ENCODE data around the gene AGPAT1. TPM values are rescaled to one million over a fixed set of nuclear protein-coding genes. Genes with fewer than 3 reads are reported as not detected.
A peak's percentile ranks its signal among the peaks of the same experiment; 100 is the strongest.

Gene AGPAT1
- total RNA-seq, 2 donors from 2014 or later: 22.7 to 54.2 TPM

DNA sequence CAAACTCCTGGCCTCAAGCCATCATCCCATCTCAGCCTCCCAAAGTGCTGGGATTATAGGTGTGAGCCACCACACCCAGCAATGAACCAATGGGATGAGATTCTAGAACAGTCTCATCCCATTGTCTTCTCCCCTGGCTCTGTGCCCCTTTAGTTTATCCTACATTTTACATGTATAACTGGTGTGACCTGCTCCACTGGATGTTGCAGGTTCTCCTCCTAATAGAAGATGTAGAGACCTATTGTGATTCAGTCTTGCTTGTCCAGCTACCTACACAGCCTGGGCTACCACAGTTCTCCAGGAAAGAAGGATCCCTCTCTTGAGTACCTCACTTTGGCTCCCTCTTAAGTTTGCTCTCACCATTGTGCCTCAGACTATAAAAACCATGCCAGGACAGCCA, 43.8 kb downstream of the AGPAT1 start:
- H3K4me1 Mint-ChIP-seq: peaks cover 13% of the 10 kb centered on the region
- no peak overlapping the region for H3K27ac Mint-ChIP-seq
- H3K9me3 ChIP-seq (ENCODE audit: control insufficient read depth, low read length, poor library complexity, severe bottlenecking): no peaks in the 10 kb centered on the region
- DNase-seq: no peak
- no peaks in the 10 kb centered on the region for H3K36me3 Mint-ChIP-seq (ENCODE audit: low read depth)
- H3K27me3 Mint-ChIP-seq: peaks cover 11% of the 10 kb centered on the region
- no peak for ATAC-seq
- H3K4me3 Mint-ChIP-seq: no peak overlapping the region

DNA sequence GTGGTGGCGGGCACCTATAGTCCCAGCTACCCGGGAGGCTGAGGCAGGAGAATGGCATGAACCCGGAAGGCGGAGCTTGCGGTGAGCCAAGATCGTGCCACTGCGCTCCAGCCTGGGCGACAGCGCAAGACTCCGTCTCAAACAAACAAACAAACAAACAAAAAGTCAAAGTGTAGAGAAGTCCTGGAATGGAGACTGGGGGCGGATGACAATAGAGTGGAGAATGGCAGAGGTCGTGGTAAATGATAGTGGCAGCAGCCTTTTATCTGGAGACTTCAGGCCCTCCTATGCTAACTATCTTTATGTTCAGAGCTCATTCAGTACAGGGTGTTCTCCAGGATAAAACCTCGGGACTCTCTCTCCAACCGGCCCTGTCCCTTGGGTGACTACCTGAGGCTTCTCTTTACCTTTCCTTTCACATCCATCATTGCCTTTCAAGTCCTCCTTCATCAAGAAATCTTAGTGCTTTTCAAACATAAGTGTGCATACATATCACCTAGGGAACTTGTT, 44.4 kb downstream of the AGPAT1 start:
- no peak for DNase-seq
- Mint-ChIP-seq H3K27ac (no peak overlapping the region), H3K27me3 (peaks cover 11% of the 10 kb centered on the region), H3K4me3 (peak overlapping the region; percentile 6), H3K4me1 (peaks cover 18% of the 10 kb centered on the region), H3K36me3 (ENCODE audit: low read depth) (no peaks in the 10 kb centered on the region)
- no peak for ATAC-seq
- H3K9me3 ChIP-seq (ENCODE audit: control insufficient read depth, low read length, poor library complexity, severe bottlenecking): no peaks in the 10 kb centered on the region

DNA sequence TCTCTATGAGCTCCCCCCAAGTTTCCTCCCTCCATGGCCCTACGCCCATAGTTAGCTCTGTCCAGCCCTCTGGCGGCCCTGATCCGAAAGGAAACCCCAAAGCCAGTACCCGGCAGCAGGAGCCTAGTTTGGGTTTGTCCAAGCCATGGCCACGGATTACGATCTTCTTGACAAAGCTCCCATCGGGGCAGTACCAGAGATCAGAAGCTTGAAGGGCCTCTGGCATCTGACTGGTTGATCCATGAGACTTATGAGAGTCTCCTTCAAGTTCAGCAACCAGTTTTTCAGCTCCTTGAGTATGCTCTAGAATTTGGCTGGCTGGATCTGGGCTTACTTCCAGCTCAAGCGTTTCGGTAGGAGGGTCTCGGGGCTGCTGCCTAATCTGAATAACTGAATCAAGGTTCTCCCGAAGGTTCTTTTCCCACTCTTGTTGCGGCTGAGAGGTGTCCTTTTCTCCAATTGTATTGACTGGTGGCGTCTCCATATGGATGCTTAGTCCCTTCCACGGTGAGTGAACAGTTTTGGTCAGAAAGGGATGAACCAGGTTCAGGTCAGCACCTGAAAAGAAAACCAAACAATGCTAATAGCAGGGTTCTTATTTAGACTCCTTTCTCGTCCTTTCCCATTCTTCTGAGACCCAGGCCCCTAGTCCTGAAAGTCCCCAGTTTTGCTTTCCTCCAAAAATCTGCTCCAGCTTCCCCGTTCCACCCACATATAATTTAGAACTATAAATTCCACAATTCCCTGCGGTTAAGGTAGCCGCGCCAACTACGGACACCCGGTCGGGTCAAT, 46.4 kb downstream of the AGPAT1 start:
- H3K36me3 Mint-ChIP-seq (ENCODE audit: low read depth): peaks cover 3% of the 10 kb centered on the region
- DNase-seq (no peak), ATAC-seq (no peak)
- H3K27me3 Mint-ChIP-seq: peaks cover 5% of the 10 kb centered on the region
- peaks cover 23% of the 10 kb centered on the region for H3K4me1 Mint-ChIP-seq
- H3K4me3 Mint-ChIP-seq: peak overlapping the region; percentile 85
- H3K9me3 ChIP-seq (ENCODE audit: control insufficient read depth, low read length, poor library complexity, severe bottlenecking): no peaks in the 10 kb centered on the region
- peak overlapping the region; percentile 94 for H3K27ac Mint-ChIP-seq

DNA sequence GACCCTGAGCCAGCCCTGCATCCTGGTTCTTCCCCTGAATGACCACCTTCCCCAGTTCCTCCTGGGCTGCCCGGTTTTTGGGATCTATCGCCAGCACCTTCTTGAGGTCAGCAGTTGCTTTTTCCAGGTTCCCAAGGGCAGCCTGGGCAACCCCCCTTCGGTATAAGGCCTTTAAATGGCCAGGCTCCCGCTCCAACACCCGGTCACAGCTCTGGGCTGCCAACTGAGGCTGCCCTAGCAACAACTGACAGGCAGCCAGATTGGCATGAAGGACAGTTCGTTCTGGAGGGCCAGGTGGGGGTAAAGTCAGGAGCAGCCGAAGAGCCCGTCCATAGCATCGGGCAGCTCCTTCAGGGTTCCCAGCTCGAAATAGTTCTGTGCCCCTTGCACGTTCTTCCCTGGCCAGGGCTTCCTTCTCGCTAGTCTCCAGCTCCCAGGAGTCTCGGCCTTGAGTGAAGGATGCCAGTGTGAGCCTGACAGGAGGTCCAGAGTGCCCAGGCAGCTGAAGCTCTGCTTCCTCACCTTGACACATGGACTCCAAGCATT, 47.1 kb downstream of the AGPAT1 start:
- Mint-ChIP-seq H3K4me3 (peak overlapping the region; percentile 98), H3K36me3 (ENCODE audit: low read depth) (peaks cover 7% of the 10 kb centered on the region), H3K27ac (peak overlapping the region; percentile 94), H3K27me3 (peaks cover 2% of the 10 kb centered on the region), H3K4me1 (peaks cover 28% of the 10 kb centered on the region)
- ATAC-seq (no peak), DNase-seq (no peak)
- no peaks in the 10 kb centered on the region for H3K9me3 ChIP-seq (ENCODE audit: control insufficient read depth, low read length, poor library complexity, severe bottlenecking)

DNA sequence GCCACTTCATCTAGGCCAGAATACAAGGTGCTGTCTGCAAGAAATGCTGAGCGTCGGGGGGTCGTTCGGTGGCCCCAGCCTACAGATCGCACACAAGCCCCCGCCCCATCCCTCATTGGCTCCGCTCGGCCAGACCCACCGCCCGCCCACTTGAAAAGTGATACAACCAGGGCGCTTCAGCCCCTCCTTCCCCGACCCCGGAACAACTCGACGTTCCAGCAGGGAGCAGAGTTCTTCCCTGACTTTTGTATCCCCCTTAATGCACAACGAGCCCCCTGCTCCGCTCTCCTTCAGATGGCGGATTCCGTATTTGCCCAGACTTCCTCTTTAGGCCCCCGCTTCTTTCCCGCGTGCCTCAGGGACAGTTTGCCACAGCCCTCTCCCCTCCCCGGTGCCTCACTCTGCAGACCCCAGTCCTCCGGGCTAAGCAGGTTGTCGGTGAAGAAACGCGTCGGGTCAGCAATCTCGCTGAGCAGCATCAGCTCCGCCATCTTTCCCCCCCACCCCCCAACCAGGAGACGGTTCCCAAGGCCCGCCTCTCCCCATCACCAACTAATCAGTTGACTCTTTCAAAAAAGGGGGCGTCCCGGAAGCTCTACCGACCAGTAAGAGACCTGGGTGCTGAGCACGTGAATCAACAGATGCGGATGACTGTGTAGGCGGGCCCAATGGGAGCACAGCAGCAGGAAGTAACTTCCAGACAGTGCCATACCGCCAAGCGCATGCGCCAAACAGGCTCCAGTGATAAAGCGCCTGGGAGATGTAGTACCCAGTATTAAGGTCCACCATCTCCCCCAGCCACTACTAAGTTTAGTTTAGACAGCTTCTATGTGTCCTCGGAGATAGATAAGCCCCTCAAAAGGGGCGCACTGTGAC, 47.9 kb downstream of the AGPAT1 start, which contains the start of gene ATF6B:
ATF6B (minus strand) TSS at position 530 of the 876 bp plus-strand sequence; CDS start at position 491, 39 bp downstream.
- Mint-ChIP-seq H3K4me3 (peak within 1 kb of the TSS; percentile 98), H3K27ac (peak within 1 kb of the TSS; percentile 94), H3K27me3 (no peaks in the 10 kb centered on the region), H3K36me3 (ENCODE audit: low read depth) (peaks cover 7% of the 10 kb centered on the region), H3K4me1 (peaks cover 28% of the 10 kb centered on the region)
- H3K9me3 ChIP-seq (ENCODE audit: control insufficient read depth, low read length, poor library complexity, severe bottlenecking): no peaks in the 10 kb centered on the region
- DNase-seq (peak; percentile 88 to 95 (median 93)), ATAC-seq (peak; percentile 96)

DNA sequence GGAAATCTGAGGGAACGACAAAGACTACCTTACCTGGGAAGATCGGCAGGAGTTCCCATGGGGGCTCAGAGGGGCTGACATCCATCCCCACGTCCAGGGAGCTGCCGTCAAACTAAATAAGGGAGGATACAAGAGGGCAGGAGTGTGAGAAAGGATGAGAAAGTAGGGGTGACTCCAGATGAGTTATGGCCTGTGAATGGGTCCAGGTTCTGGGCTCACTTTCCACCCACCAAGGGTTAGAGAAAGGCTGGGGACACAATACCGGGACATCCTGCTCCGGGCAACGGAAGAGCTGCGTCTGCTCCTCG, 48.5 kb downstream of the AGPAT1 start:
- Mint-ChIP-seq H3K4me3 (peak overlapping the region; percentile 98), H3K27ac (peak overlapping the region; percentile 94), H3K4me1 (peaks cover 28% of the 10 kb centered on the region), H3K27me3 (no peaks in the 10 kb centered on the region), H3K36me3 (ENCODE audit: low read depth) (peaks cover 7% of the 10 kb centered on the region)
- DNase-seq: no peak
- ATAC-seq: no peak
- no peaks in the 10 kb centered on the region for H3K9me3 ChIP-seq (ENCODE audit: control insufficient read depth, low read length, poor library complexity, severe bottlenecking)

DNA sequence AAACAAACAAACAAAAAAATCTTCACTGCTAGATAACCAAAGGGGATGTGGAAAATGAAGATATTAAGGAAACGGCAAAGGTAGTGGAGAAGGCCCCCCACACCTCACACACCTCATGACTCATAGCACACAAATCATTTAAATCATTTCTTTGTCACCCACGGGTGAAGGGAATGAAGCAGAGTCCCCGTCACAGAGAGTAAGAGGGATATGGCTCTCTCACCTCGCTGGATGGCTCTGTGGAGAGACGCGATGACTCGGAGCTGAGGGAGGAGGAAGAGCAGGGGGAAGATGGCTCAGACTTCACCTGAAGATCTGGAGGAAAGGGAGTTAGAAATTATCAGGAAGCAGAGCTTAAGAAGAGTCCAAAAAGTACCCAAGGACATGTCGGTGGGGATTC, 49.0 kb downstream of the AGPAT1 start:
- no peak for ATAC-seq
- H3K4me3 Mint-ChIP-seq: peak overlapping the region; percentile 98
- no peaks in the 10 kb centered on the region for H3K9me3 ChIP-seq (ENCODE audit: control insufficient read depth, low read length, poor library complexity, severe bottlenecking)
- no peaks in the 10 kb centered on the region for H3K27me3 Mint-ChIP-seq
- peaks cover 28% of the 10 kb centered on the region for H3K4me1 Mint-ChIP-seq
- H3K27ac Mint-ChIP-seq: peak overlapping the region; percentile 94
- peaks cover 9% of the 10 kb centered on the region for H3K36me3 Mint-ChIP-seq (ENCODE audit: low read depth)
- DNase-seq: no peak

DNA sequence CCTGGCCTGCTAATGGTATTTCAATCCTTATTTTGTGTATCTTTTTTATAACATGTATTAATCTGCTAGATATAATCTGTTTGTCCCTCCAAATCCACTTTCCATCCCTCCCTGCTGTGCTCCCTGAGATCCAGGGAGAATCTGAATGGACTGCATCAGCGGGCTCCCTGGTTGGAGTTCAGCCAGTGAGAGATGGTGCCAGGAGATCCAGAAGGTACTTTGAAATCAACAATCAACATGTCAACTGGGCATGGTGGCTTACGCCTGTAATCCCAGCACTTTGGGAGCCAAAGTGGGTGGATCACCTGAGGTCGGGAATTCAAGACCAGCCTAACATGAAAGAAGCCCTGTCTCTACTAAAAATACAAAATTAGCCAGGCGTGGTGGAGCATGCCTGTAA, 52.2 kb downstream of the AGPAT1 start:
- no peaks in the 10 kb centered on the region for H3K9me3 ChIP-seq (ENCODE audit: control insufficient read depth, low read length, poor library complexity, severe bottlenecking)
- peak overlapping the region; percentile 27 for H3K27ac Mint-ChIP-seq
- peaks cover 18% of the 10 kb centered on the region for H3K36me3 Mint-ChIP-seq (ENCODE audit: low read depth)
- ATAC-seq (no peak), DNase-seq (no peak)
- H3K4me1 Mint-ChIP-seq: peaks cover 30% of the 10 kb centered on the region
- H3K27me3 Mint-ChIP-seq: no peaks in the 10 kb centered on the region
- no peak overlapping the region for H3K4me3 Mint-ChIP-seq

DNA sequence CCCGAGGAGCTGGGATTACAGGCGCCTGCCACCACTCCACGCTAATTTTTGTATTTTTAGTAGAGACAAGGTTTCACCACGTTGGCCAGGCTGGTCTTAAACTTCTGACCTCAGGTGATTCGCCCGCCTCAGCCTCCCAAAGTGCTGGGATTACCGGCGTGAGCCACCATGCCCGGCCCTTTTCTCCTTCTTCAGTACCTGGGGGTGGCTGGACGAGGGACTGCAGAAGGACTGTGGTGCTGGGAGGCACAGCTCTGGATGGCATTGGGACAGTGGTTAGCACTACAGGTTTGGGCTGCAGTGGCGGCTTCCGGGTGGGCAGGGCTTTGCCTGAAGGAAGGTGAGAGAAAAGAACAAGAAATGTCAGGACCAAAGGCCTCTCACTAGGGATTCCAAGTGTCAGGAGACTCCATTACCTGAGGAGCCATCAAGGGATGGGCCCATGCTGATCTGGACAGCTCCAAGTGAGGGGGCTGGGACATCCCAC, 55.3 kb downstream of the AGPAT1 start:
- no peaks in the 10 kb centered on the region for H3K27me3 Mint-ChIP-seq
- no peak for ATAC-seq
- H3K9me3 ChIP-seq (ENCODE audit: control insufficient read depth, low read length, poor library complexity, severe bottlenecking): no peaks in the 10 kb centered on the region
- DNase-seq: no peak
- H3K4me3 Mint-ChIP-seq: no peak overlapping the region
- H3K36me3 Mint-ChIP-seq (ENCODE audit: low read depth): peaks cover 18% of the 10 kb centered on the region
- H3K27ac Mint-ChIP-seq: no peak overlapping the region
- H3K4me1 Mint-ChIP-seq: peaks cover 17% of the 10 kb centered on the region

DNA sequence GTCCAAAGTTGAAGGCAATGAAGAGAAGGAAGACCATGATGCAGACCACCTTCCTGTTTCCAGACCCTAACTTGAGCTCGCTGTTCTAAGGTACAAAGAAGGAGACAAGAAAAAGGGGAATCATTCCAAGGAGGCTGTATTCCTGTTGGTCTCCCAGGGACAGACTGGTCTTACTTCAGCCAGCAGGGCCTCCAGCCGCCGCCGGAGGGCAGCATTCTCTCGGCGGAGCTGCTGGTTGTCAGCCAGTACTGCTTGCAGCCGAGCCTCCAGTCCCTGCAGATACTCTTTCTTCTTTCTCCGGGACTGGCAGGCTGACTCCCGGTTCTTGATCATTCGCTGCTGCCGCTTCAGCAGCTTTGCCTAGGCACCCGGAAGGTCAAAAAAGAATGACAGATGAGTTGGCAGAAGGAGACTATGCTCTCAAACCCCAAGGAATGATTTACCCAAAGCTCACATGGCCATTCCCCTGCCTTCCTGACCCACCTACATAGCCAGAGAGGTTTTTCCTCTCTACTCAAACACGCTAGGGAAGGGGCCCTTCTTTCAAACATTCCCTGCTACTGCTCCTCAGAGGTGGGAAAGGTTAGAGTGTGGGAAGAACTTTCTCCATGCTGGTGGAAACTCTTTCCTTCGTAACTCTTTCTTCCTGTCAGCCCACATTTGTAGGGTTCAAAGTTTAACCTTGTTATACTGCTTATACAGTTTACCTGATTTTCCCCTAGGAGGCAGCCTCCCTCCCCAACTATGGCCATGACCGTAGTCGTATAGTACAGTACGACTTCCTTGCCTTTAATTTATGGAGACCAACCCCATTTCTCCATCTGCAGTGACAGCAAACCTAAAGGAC, 56.9 kb downstream of the AGPAT1 start:
- Mint-ChIP-seq H3K27me3 (no peaks in the 10 kb centered on the region), H3K27ac (peak overlapping the region; percentile 65), H3K36me3 (ENCODE audit: low read depth) (peaks cover 16% of the 10 kb centered on the region), H3K4me1 (peaks cover 17% of the 10 kb centered on the region), H3K4me3 (no peak overlapping the region)
- DNase-seq (peak; percentile 41 to 62 (median 48)), ATAC-seq (peak; percentile 86)
- H3K9me3 ChIP-seq (ENCODE audit: control insufficient read depth, low read length, poor library complexity, severe bottlenecking): no peaks in the 10 kb centered on the region

Measured in T-helper 17 cell (primary cell).